Stimulated activated CD8-positive, alpha-beta memory T cell treated with anti-CD3 and anti-CD28 coated beads, Interleukin-4, amount 100 ng/mL, for 48 hours (primary cell): ENCODE results near the gene PHF21B.

Source experiments
- DNase-seq: peaks from one replicate; pipeline ENCODE4 v3.0.0-alpha.2; 2020

Gene PHF21B

GRCh38 chr22:44890416-44891292 lies 119.2 kb downstream of the PHF21B start:
- DNase-seq = no peak

GRCh38 chr22:44889255-44889878 lies 120.4 kb downstream of the PHF21B start:
- DNase-seq = peak; percentile 13

- no peak for DNase-seq
Measured at GRCh38 chr22:44888491-44889254, 121.1 kb downstream of the PHF21B start.

GRCh38 chr22:44887941-44888366 lies 121.9 kb downstream of the PHF21B start:
- no peak for DNase-seq

- DNase-seq = no peak
Measured at GRCh38 chr22:44885806-44886360, 123.9 kb downstream of the PHF21B start.

- DNase-seq = no peak
Measured at GRCh38 chr22:44884968-44885805, 124.6 kb downstream of the PHF21B start.

- DNase-seq = no peak
Measured at GRCh38 chr22:44884562-44884961, 125.2 kb downstream of the PHF21B start.

- DNase-seq = no peak
Measured at GRCh38 chr22:44883011-44883421, 126.8 kb downstream of the PHF21B start.

GRCh38 chr22:44882226-44882905 lies 127.4 kb downstream of the PHF21B start:
- DNase-seq = no peak

GRCh38 chr22:44881624-44882023 lies 128.2 kb downstream of the PHF21B start:
- no peak for DNase-seq

GRCh38 chr22:44880610-44881290 lies 129.1 kb downstream of the PHF21B start:
- no peak for DNase-seq

GRCh38 chr22:44879301-44879680 lies 130.5 kb downstream of the PHF21B start:
- no peak for DNase-seq

GRCh38 chr22:44878483-44879300 lies 131.1 kb downstream of the PHF21B start:
- DNase-seq = no peak

GRCh38 chr22:44876921-44877320 lies 132.9 kb downstream of the PHF21B start:
- DNase-seq = no peak

- no peak for DNase-seq
Measured at GRCh38 chr22:44871782-44872181, 138.0 kb downstream of the PHF21B start.

GRCh38 chr22:44870021-44870420 lies 139.8 kb downstream of the PHF21B start:
- DNase-seq = no peak

GRCh38 chr22:44869196-44869595 lies 140.6 kb downstream of the PHF21B start:
- no peak for DNase-seq

- DNase-seq = no peak
Measured at GRCh38 chr22:44865193-44866057, 144.4 kb downstream of the PHF21B start.
